Inferior parietal cortex (tissue), 1 donor: ENCODE measurements around the gene DCAF5.

ENCODE experiments used
- DNase-seq: peaks from one replicate; pipeline ENCODE4 v3.0.0-alpha.2; 2016; ENCODE audit errors: extremely low spot score

DCAF5 gene

GRCh38 chr14:69141550-69141949 lies 11.4 kb downstream of the DCAF5 start:
- no peak for DNase-seq

DNA sequence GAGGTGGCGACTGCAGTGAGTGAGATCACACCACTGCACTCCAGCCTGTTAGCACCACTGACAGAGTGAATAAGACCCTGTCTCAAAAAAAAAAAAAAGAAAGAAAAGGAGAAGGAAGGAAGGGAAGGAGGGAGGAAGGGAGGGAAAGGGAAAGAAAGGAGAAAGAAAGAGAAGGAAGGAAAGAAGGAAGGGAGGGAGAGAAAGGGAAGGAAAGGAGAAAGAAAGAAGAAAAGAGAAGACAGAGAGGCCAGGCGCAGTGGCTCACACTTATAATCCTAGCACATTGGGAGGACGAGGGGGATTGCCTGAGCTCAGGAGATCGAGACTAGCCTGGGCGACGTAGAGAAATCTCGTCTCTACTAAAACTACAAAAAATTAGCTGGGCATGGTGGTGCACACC lies 13.2 kb downstream of the DCAF5 start:
- DNase-seq, result no peak

GRCh38 chr14:69137843-69138535 lies 14.9 kb downstream of the DCAF5 start:
- no peak for DNase-seq

DNA sequence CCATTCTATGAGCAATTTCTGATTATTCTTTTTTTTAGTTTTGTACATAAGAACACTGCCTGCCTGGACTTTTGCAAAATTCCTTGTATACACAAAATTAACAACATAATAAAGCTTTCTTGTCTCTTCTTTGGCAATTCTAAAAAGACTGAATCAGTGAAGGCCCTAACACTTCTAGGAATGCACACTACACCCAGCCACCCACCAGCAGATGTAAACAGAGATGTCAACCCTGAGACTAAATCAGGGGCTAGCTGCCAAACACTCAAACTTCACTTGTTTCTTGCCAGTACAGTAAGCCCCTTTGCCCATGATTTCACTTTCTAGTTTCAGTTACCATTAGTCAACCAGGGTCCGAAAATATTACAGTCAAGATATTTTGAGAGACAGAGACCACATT lies 15.5 kb downstream of the DCAF5 start:
- no peak for DNase-seq

GRCh38 chr14:69135133-69135532 lies 17.8 kb downstream of the DCAF5 start:
- no peak for DNase-seq

GRCh38 chr14:69133206-69134125 lies 19.5 kb downstream of the DCAF5 start:
- DNase-seq, result no peak

DNA sequence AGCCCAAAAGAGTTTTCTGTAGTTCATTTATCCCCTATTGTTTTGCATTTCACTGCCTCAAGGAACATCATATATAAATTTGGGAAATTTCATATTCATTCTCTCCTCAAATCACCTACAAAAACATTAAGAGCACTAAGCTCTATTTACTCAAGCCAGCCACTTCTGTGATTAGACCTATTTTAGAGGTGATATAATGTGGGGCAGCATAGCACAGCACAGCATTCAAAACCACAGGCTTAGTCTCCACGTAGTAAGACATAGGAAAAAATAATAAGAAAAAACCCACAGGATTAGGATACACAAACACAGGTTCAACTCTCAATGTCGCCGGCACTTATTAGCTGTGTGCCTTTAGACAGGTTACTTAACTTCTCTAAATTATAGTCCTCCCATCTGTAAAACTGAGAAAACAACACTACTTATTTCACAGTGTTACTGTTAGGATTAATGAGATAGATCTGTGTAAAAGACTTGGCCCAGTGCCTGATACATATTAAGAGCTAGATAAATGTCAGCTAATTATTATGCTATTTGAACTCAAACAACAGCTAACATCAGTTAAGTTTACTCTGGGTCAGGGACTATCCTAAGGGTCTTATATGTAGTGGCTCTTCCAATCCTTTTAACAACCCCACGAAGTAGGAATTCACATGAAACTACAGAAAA lies 20.3 kb downstream of the DCAF5 start:
- DNase-seq, result no peak

GRCh38 chr14:69131176-69131575 lies 21.7 kb downstream of the DCAF5 start:
- no peak for DNase-seq

DNA sequence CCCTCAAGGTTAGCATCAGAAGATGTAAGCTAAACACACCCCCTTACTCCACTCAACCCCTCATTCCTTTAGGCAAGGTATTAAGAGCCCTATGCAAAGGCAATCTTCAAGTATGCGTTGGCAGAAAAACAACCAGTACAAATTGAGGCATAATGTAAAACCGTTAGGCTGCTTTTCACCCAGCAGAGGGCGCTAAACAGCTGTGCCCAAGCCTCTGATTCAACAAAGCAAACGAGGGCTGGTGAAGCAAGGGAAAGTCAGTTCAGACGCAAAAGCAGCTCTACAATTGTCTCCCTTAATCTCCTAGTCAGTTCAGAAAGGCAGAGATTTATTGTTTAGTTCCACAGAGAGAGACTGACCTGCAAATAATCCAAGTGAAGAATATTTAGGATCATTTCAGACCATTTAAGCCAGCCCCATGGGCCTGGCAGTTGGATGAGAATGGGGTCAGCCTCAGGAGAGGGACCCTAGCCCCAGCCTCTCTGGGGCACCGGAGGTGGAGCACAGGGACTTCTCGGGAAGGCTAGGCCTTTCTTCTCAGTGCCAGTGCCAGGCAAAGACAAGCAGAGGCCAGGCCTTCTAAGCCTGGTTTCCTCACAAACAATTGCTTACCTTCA lies 23.5 kb downstream of the DCAF5 start:
- peak; percentile 86 for DNase-seq

- DNase-seq, result no peak
These were observed 34.6 kb downstream of the DCAF5 start for GRCh38 chr14:69118305-69118704.

GRCh38 chr14:69117020-69117767 lies 35.7 kb downstream of the DCAF5 start:
- no peak for DNase-seq

- no peak for DNase-seq
These were observed 37.3 kb downstream of the DCAF5 start for GRCh38 chr14:69115407-69116185.

DNA sequence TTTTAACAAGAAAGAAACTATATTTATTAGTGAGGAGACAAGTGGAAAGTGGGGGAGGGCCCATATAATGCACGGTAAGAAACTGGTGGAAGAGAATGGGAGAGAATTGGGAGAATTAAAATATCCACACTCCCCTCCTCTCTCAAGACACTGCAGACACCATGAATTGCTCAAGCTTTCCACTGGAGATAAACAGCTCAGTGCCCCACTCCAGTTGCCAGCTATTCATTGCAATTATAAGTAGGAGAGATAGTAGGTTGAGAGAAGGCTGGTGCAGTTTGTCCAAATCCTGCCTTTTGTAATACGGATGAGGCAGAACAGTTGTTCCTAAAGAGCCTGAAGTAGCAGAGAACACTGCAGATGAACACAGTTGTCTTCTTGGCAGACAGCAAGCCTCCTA lies 38.2 kb downstream of the DCAF5 start:
- no peak for DNase-seq

GRCh38 chr14:69108358-69108757 lies 44.6 kb downstream of the DCAF5 start:
- DNase-seq, result no peak

- DNase-seq, result peak; percentile 61
These were observed 45.4 kb downstream of the DCAF5 start for GRCh38 chr14:69107407-69108003.

- no peak for DNase-seq
These were observed 46.5 kb downstream of the DCAF5 start for GRCh38 chr14:69106451-69106850.

- DNase-seq, result no peak
These were observed 47.6 kb downstream of the DCAF5 start for GRCh38 chr14:69105326-69105725.

DNA sequence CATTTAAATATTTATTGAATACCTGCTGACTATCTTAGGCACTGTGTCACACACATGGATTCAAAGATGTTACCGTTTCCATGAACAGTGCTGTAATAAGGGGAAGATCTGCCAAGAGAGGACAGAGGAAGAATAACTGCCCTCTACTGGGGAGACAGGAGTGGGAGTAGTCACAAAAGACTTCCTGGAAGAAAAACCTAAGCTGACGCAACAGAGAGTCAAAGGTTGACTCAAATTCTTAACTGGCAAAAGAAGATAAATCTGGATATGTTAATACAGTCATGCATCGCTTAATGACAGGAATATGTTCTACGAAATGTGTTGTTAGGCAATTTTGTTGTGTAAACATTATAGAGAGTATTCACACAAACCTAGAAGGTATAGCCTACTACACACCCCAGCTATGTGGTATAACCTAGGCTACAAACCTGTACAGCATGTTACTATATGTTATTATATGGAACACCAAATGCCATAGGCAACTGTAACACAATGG lies 51.5 kb downstream of the DCAF5 start:
- DNase-seq, result peak; percentile 42

- no peak for DNase-seq
These were observed 54.9 kb downstream of the DCAF5 start for GRCh38 chr14:69097974-69098373.
